ENCODE data around the gene THBS4. TPM values are rescaled to one million over a fixed set of nuclear protein-coding genes. Genes with fewer than 3 reads are reported as not detected.

The THBS4 gene
- total RNA-seq, 2 experiments from 2014 or later: 0.41 to 0.76 TPM

DNA sequence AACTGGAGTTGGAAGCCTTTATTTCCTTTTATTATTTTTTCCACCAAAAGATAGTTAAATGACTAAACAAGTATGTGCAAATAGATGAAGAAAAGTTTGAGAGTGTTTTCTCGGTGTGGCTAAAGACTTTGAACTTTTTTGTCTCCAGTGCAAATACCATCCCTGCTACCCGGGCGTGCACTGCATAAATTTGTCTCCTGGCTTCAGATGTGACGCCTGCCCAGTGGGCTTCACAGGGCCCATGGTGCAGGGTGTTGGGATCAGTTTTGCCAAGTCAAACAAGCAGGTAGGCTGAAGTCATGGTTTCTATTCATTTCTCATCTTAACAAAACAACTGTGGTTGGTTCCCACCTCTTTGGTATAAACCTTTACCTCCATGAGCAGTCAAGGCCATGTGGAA, 26.4 kb downstream of the THBS4 start:
- Mint-ChIP-seq H3K4me1 (peaks cover 6% of the 10 kb centered on the region), H3K4me3 (no peak overlapping the region), H3K27ac (no peak overlapping the region), H3K36me3 (no peaks in the 10 kb centered on the region), H3K27me3 (no peaks in the 10 kb centered on the region), H3K9me3 (no peaks in the 10 kb centered on the region)
- no peak for DNase-seq

DNA sequence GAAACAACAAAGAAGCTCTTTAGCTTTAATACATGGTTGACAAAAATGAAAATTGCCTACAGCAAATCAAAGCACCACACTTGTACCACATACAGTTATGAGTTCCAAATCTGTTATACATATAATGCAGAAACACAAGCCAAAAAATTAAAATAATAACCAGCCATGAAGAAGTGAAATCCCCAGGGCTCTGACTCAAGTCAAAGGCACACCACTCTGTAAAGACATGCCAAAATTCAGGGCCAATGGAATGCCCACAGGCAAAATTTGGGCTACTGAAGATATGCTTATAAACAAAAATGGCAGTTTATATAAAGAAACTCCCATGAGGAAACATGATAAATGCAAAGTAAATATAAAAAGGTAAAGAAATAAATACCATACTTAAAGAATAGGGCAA, 29.0 kb downstream of the THBS4 start:
- no peak for DNase-seq
- Mint-ChIP-seq H3K4me3 (no peak overlapping the region), H3K27ac (no peak overlapping the region), H3K4me1 (peaks cover 6% of the 10 kb centered on the region), H3K9me3 (no peaks in the 10 kb centered on the region), H3K36me3 (no peaks in the 10 kb centered on the region), H3K27me3 (no peaks in the 10 kb centered on the region)

DNA sequence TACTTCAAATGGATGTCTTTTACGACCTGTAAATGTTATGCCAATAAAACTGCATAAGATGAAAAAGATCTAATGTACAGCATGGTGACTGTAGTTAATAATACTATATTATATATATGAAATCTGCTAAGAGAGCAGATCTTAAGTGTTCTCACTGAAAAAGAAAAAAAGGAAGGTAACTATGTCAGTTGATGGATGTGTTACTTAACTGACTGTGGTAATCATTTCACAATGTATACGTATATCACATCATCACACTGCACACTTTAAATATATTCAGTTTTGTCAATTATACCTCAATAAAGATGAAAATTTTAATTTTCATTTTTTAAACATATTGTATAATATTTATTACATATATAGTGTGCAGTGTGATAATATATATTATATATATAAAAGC, 31.9 kb downstream of the THBS4 start:
- peaks cover 5% of the 10 kb centered on the region for H3K4me1 Mint-ChIP-seq
- no peak overlapping the region for H3K4me3 Mint-ChIP-seq
- no peak for DNase-seq
- H3K27ac Mint-ChIP-seq: no peak overlapping the region
- no peaks in the 10 kb centered on the region for H3K36me3 Mint-ChIP-seq
- H3K9me3 Mint-ChIP-seq: no peaks in the 10 kb centered on the region
- no peaks in the 10 kb centered on the region for H3K27me3 Mint-ChIP-seq

DNA sequence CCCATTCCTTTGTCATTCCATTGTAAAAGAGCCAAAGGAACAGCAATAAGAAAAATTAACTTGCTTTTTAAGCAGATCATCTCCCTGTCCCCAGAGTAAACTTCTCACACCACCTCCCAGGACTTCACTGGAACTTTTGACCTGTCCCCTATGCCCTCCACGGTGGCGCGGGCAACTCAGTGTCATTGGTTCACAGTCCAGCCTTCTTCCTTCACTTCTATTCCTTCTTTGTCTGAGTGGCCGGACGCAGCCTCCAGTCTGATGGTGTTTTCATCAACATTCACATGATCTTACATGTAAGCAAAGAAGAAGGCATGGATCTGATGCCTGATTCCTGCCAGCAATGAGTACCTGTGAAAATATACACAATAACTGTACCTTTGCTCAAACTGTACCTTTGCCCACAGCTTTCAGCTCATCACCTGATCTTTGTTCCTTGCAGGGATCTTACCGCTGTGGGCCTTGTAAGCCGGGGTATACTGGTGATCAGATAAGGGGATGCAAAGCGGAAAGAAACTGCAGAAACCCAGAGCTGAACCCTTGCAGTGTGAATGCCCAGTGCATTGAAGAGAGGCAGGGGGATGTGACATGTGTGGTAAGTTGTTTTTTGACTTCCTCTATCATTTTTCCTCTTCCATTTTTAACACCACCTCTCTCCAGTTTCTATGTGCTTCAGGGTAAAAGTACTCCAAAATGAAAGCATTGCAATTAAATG, 32.5 kb downstream of the THBS4 start:
- H3K27me3 Mint-ChIP-seq: no peaks in the 10 kb centered on the region
- no peak overlapping the region for H3K4me3 Mint-ChIP-seq

DNA sequence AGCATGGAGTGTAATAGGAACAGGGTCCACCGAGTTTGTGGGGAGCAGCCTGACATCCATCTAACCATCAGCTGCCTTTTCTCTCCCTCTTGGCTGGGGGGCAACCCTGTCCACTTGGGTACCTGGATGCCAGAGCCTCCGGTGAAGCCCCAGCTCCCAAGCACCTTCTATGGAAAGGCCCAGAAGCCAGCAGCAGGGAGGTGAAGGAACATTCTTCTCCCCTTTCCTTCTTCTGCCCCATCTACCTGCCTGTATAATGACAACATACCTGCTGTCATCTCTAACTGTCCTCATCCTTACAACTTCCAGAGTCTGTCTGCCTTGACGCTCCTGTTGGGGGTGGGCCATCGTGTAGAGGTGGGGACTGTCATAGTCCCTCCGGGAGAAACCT, 33.1 kb downstream of the THBS4 start:
- peaks cover 5% of the 10 kb centered on the region for H3K4me1 Mint-ChIP-seq
- H3K27me3 Mint-ChIP-seq: no peaks in the 10 kb centered on the region
- H3K4me3 Mint-ChIP-seq: no peak overlapping the region
- no peaks in the 10 kb centered on the region for H3K36me3 Mint-ChIP-seq
- DNase-seq: no peak
- no peaks in the 10 kb centered on the region for H3K9me3 Mint-ChIP-seq
- no peak overlapping the region for H3K27ac Mint-ChIP-seq

More for the DNA sequence above, 32.5 kb downstream of the THBS4 start:
- no peak for DNase-seq
- H3K4me1 Mint-ChIP-seq: peaks cover 5% of the 10 kb centered on the region
- H3K36me3 Mint-ChIP-seq: no peaks in the 10 kb centered on the region
- no peaks in the 10 kb centered on the region for H3K9me3 Mint-ChIP-seq
- H3K27ac Mint-ChIP-seq: no peak overlapping the region

DNA sequence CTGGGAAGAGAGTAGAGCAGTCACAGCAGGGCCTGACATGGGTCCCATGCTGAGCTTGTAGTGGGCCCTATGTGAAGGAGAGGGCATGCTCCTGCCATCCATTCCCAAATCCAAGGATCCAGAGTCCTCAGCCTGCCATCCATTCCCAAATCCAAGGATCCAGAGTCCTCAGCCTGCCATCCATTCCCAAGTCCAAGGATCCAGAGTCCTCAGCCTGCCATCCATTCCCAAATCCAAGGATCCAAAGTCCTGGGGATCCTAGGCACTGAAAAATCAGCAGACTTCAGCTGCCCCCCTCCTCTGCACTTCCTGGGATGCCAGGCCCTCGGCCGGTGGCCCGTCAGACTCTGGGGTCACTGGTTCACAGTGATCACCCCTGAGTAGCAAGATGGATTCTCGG, 33.6 kb downstream of the THBS4 start:
- no peak for DNase-seq
- Mint-ChIP-seq H3K27me3 (no peaks in the 10 kb centered on the region), H3K4me3 (no peak overlapping the region), H3K4me1 (peaks cover 5% of the 10 kb centered on the region), H3K27ac (no peak overlapping the region), H3K9me3 (no peaks in the 10 kb centered on the region), H3K36me3 (no peaks in the 10 kb centered on the region)

DNA sequence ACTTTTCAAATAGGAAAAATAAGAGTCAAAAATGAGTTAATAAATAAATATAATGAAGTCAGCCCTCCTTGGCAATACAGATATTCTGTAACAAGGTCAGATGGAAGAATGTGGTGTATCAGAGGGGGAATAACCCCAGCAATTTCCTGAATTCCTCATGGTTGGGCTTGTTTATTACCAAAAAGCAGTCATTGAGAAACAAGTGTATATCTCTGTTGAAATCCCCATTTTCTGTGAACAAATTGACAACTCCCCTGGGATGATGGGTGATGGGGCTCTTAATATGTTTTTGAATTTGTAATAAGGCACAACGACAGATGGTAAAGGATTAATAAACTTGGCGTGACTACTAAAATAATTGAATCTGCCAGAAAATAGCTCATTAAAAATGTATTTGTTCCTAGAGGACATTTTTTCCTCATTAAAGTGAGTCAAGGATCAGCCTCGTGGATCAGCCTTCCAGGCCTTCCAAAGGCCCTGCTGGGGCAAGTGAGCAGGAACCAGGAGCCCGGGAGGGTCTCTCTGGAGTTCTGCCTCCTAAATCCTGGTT, 34.2 kb downstream of the THBS4 start:
- H3K9me3 Mint-ChIP-seq: no peaks in the 10 kb centered on the region
- H3K4me1 Mint-ChIP-seq: peaks cover 5% of the 10 kb centered on the region
- H3K36me3 Mint-ChIP-seq: no peaks in the 10 kb centered on the region
- H3K27ac Mint-ChIP-seq: no peak overlapping the region
- no peaks in the 10 kb centered on the region for H3K27me3 Mint-ChIP-seq
- DNase-seq: no peak
- H3K4me3 Mint-ChIP-seq: no peak overlapping the region

DNA sequence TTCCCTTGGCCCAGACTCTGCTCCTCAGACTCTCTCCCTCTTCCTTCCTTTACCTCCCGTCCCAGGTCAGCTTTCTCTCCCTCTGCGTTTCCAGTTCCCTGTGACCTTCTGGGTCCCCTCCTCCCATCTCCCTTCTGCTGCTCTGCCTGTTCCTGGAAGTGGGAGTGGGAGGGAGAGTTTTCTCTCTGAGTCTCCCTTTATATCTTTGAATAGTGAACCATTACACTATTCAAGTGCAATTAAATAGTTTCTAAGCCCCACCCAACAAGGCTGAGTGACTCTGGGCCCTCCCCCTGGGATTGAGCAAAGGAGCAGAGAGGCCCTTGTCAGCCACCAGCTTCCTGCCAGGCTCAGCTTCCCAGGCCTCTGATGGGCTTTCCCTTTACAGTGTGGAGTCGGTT, 34.8 kb downstream of the THBS4 start:
- no peaks in the 10 kb centered on the region for H3K36me3 Mint-ChIP-seq
- no peak overlapping the region for H3K4me3 Mint-ChIP-seq
- no peaks in the 10 kb centered on the region for H3K9me3 Mint-ChIP-seq
- no peak overlapping the region for H3K27ac Mint-ChIP-seq
- no peak for DNase-seq
- peaks cover 5% of the 10 kb centered on the region for H3K4me1 Mint-ChIP-seq
- no peaks in the 10 kb centered on the region for H3K27me3 Mint-ChIP-seq

DNA sequence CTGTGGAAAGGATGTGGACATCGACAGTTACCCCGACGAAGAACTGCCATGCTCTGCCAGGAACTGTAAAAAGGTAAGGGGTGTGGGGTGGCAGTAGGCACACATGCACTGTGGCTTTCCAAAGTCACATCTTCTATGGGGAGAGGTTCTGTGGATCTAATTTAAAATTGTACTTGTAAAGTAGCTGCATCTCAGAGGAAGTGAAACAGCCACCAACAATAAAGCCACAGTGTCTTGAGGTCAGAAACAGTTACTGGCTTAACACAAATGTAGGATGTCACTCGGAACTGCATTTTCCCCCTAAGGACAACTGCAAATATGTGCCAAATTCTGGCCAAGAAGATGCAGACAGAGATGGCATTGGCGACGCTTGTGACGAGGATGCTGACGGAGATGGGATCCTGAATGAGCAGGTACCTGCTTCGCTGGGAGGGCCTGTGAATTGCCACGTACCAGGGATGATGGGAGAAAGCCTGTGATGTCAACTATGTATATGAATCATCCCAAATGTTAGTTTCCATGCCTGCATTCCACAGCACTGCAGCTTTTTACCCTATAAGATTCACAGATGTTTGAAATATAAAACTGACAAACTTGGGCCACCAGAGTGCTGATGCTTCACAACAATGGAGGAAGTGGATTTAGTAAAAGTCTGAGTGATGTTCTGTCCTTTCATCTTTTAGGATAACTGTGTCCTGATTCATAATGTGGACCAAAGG, 35.3 kb downstream of the THBS4 start:
- Mint-ChIP-seq H3K4me1 (peaks cover 5% of the 10 kb centered on the region), H3K4me3 (no peak overlapping the region), H3K36me3 (no peaks in the 10 kb centered on the region), H3K27me3 (no peaks in the 10 kb centered on the region), H3K27ac (no peak overlapping the region), H3K9me3 (no peaks in the 10 kb centered on the region)
- no peak for DNase-seq

DNA sequence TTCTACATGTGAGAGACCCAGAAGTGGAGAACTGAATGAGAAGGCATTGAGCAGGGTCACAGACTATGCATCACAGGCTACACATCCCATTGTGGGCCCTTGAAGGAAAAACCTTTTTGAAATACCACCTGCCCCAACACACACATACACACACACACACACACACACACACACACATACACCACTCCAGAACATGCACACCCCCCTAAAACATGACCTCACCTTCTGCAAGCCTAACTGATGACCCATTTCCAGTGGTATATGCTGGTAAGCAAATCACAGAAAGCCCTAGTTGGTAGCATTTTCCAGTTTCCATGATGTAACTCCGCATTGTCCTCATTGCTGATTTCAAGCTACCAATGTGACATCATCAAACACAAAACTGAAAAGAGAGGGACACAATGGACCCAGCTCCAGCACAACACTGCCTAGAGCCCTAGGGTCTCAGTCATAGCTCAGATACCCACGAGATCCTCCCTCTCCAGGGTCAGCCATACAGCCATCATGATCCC, 36.4 kb downstream of the THBS4 start:
- no peak overlapping the region for H3K27ac Mint-ChIP-seq
- H3K4me1 Mint-ChIP-seq: peaks cover 5% of the 10 kb centered on the region
- no peaks in the 10 kb centered on the region for H3K27me3 Mint-ChIP-seq
- H3K9me3 Mint-ChIP-seq: no peaks in the 10 kb centered on the region
- no peaks in the 10 kb centered on the region for H3K36me3 Mint-ChIP-seq
- no peak for DNase-seq
- H3K4me3 Mint-ChIP-seq: no peak overlapping the region

DNA sequence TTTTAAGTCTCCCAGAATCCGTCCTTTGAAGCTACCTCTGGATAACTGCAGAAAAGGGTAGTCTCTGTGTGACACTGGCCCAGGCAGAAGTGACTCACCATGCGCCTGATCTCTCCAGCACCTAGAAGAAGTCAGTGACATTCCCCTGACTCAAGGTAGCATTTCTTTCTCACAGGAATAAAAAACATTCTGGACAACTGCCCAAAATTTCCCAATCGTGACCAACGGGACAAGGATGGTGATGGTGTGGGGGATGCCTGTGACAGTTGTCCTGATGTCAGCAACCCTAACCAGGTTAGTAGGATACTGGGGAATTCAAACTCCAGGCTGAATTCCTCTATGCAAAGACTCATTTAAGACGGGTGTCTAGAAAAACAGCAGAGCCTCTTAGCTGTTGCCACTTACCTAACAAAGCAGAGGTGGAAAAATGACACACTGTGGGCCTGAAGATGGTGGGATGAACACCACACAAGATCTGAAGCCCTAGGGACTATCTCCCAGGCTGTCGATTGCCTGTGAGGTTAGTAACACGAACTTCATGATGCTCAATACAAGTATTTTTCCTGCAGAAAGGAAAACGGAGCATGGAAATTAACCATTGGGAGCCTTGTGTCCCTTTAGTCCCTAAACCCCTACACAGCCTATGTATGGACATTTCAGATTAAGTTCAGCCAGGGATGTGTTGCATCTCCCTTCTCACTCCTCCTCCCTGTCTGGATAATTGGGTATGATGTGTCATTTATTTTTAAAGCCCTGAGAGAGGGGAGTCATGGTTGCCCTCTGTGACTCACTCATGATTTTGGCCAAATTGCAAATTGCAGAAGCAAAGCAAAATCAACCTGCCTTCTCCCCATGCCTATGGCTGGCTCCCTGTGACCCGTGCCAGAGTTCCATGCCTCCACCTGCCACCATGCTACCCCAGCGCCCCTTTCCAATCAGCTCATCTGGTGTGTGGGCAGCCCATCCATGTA, 37.2 kb downstream of the THBS4 start:
- Mint-ChIP-seq H3K4me1 (peaks cover 5% of the 10 kb centered on the region), H3K27me3 (no peaks in the 10 kb centered on the region), H3K36me3 (no peaks in the 10 kb centered on the region), H3K27ac (no peak overlapping the region), H3K4me3 (no peak overlapping the region), H3K9me3 (no peaks in the 10 kb centered on the region)
- DNase-seq: no peak

DNA sequence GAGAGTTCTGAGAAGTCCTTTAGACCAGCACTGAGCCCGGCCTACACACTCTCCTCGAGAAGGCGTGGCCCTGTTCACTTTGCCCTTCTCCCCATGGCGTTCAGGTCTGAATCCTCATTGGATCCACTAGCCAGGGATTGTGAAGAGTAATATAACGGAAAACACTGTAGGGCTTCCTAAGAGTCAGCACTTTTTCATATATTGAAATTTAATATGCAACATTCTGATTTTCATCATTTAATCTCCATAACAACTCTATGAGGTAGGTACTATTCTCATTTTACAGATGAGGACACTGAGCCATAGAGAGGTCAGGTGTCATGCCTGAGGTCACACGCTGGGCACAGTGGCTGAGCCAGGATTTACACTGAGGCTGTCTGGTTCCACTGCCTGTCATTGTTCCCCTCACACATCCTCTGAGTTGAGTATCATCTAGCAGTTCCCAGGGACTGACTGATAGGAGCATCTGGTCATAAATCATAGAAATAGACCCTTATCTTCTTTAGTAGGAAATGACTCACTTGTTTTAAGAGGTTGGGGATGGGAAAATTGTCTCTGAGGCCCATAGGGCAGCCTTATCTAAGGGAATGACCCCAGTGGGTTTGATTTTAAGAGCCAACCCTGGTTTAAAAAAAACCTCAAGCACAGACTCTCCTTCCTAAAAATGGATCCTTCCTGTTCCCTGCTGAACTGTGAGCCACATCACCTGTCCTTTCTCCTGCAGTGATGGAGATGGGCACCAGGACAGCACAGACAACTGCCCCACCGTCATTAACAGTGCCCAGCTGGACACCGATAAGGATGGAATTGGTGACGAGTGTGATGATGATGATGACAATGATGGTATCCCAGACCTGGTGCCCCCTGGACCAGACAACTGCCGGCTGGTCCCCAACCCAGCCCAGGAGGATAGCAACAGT, 41.2 kb downstream of the THBS4 start:
- H3K4me1 Mint-ChIP-seq: no peaks in the 10 kb centered on the region
- H3K27ac Mint-ChIP-seq: no peak overlapping the region
- no peak for DNase-seq
- H3K27me3 Mint-ChIP-seq: no peaks in the 10 kb centered on the region
- no peaks in the 10 kb centered on the region for H3K36me3 Mint-ChIP-seq
- no peak overlapping the region for H3K4me3 Mint-ChIP-seq
- H3K9me3 Mint-ChIP-seq: no peaks in the 10 kb centered on the region

DNA sequence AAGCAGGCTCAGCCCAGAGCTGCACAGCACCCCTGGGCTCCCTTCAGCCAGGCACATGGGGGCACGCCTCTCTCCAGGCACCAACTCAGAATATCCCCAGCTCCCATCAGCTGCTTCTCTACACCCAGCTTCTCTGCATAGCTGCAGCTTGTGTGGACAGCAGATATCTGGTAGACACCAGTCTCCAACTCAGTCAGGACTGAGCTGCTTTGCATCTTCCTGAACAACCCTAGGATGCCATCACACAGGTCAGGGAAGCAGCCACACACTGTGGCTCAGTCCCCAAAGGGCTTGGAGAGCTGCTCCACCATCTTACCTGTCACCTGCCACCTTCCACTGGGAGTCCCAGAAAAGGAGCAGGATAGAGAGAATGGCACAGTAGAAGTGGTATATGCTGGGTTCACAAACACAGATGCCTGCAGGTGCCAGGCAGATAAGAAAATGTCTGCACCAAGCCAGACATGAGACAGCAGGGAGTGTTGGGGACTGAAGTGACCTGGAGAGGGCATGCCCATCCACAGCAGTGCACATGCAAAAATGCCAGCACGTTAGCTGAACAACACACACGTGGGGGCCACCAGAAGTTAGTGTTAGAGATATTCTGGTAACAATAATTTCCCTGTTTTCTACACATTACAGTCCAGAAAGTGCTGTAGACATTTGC, 42.0 kb downstream of the THBS4 start:
- Mint-ChIP-seq H3K27ac (no peak overlapping the region), H3K36me3 (no peaks in the 10 kb centered on the region), H3K9me3 (no peaks in the 10 kb centered on the region), H3K4me3 (no peak overlapping the region), H3K27me3 (no peaks in the 10 kb centered on the region), H3K4me1 (no peaks in the 10 kb centered on the region)
- DNase-seq: no peak

DNA sequence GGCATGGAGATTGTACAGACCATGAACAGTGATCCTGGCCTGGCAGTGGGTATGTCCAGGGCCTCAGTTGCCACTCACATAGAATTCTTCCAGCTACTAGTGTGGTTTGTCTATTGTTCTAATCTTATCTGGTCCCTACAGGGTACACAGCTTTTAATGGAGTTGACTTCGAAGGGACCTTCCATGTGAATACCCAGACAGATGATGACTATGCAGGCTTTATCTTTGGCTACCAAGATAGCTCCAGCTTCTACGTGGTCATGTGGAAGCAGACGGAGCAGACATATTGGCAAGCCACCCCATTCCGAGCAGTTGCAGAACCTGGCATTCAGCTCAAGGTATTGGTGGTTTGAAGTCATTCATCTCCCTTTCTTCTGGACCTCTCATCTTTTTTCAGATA, 43.8 kb downstream of the THBS4 start:
- Mint-ChIP-seq H3K9me3 (no peaks in the 10 kb centered on the region), H3K36me3 (no peaks in the 10 kb centered on the region), H3K4me1 (peaks cover 6% of the 10 kb centered on the region), H3K27ac (no peak overlapping the region), H3K27me3 (no peaks in the 10 kb centered on the region), H3K4me3 (no peak overlapping the region)
- no peak for DNase-seq
